GM12891 (cell line): Measurements from ENCODE around the gene SMOC2.

ENCODE experiments used
- DNase-seq: peaks from one replicate; pipeline ENCODE4 v3.0.0; 2011; ENCODE audit warnings: low spot score; ENCODE audit not compliant: insufficient read length
- FAIRE-seq: peaks from 2 replicates; lab custom pipeline; 2011; peaks lifted over from hg19 to GRCh38; lab: Jason Lieb, UNC
- PAX5 ChIP-seq: IDR thresholded peaks from 2 replicates; pipeline ENCODE4 v1.6.1; 2011; ENCODE audit warnings: low read length, moderate library complexity, mild to moderate bottlenecking; ENCODE audit not compliant: insufficient read depth, severe bottlenecking
- POLR2A ChIP-seq: IDR thresholded peaks from 2 replicates; pipeline ENCODE4 v1.6.1; 2011; ENCODE audit warnings: low read depth, low read length, control low read depth
- POLR2AphosphoS5 ChIP-seq: IDR thresholded peaks from 2 replicates; pipeline ENCODE4 v1.6.1; 2011; ENCODE audit warnings: low read depth, low read length, control low read depth
- POU2F2 ChIP-seq: IDR thresholded peaks from 2 replicates; pipeline ENCODE4 v1.6.1; 2011; ENCODE audit warnings: low read depth, mild to moderate bottlenecking, control low read depth, low read length, moderate library complexity
- SPI1 ChIP-seq: IDR thresholded peaks from 2 replicates; pipeline ENCODE4 v1.6.1; 2011; ENCODE audit warnings: low read depth, low read length, control low read depth
- TAF1 ChIP-seq: IDR thresholded peaks from 2 replicates; pipeline ENCODE4 v1.6.1; 2011; ENCODE audit warnings: low read depth, low read length, control low read depth

The SMOC2 gene

GRCh38 chr6:168611691-168612090 is 170.7 kb downstream of the SMOC2 start:
- no peak for FAIRE-seq
- TF ChIP-seq POLR2A = no peak
- DNase-seq = no peak

- FAIRE-seq = no peak
- TF ChIP-seq SPI1 (no peak), POLR2A (no peak), TAF1 (no peak), POLR2AphosphoS5 (no peak), POU2F2 (no peak), PAX5 (no peak)
- DNase-seq = no peak
Observed at GRCh38 chr6:168612586-168612985, 171.6 kb downstream of the SMOC2 start.

- TF ChIP-seq POU2F2 = no peak
- TF ChIP-seq SPI1 = no peak
- TF ChIP-seq POLR2A = no peak
- no peak for TF ChIP-seq PAX5
- TF ChIP-seq TAF1 = no peak
- no peak for TF ChIP-seq POLR2AphosphoS5
- DNase-seq = no peak
Observed at GRCh38 chr6:168615837-168616236, 174.9 kb downstream of the SMOC2 start.

GRCh38 chr6:168616816-168617765 is 176.1 kb downstream of the SMOC2 start:
- DNase-seq (no peak), FAIRE-seq (no peak)
- TF ChIP-seq POLR2AphosphoS5 (no peak), PAX5 (no peak), TAF1 (no peak), POLR2A (no peak), SPI1 (no peak), POU2F2 (no peak)

More at GRCh38 chr6:168615837-168616236, 174.9 kb downstream of the SMOC2 start:
- FAIRE-seq = no peak

DNA sequence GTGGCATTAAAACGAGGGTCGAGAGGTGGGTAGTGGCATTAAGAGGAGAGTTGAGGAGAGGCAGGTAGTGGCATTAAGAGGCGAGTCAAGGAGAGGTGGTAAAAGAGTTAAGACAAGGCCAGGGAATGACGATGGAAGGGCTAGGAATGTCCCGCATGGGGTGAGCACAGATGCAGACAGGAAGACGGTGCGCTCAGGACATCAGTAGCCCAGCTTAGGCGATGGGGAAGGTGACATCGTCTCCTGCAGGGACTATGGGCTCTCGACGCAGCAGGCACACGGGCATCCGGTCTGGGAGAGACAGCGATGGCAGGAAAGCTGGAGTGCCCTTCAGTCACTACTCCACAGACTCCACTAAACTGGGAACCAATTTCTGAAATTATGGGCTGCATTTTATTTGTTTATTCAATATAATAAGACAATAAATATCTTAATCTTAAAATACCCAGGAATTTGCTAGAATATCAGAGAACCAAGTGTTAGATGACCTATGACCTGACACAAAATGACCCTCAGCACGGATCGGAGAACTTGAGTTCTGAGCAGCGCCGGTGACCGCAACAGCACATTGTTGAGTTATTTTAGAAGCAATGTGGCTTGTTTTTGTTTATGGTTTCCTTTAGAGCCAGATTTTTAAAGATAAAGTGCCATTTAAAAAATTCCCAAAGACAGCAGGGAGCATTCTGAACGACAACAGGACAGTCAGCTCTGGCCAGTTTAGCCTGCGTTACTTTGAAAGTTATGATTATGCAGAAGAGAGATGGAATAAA is 177.7 kb downstream of the SMOC2 start:
- TF ChIP-seq TAF1 (no peak), PAX5 (no peak), SPI1 (no peak), POLR2A (no peak), POLR2AphosphoS5 (no peak), POU2F2 (no peak)
- FAIRE-seq (no peak), DNase-seq (no peak)

GRCh38 chr6:168619560-168620314 is 178.8 kb downstream of the SMOC2 start:
- FAIRE-seq = no peak
- TF ChIP-seq POU2F2 (no peak), POLR2AphosphoS5 (no peak), PAX5 (no peak), TAF1 (no peak), POLR2A (no peak), SPI1 (no peak)
- no peak for DNase-seq

- TF ChIP-seq POLR2A (no peak), SPI1 (no peak), PAX5 (no peak), POU2F2 (no peak), POLR2AphosphoS5 (no peak), TAF1 (no peak)
- FAIRE-seq (no peak), DNase-seq (no peak)
Observed at GRCh38 chr6:168620578-168620977, 179.6 kb downstream of the SMOC2 start.

DNA sequence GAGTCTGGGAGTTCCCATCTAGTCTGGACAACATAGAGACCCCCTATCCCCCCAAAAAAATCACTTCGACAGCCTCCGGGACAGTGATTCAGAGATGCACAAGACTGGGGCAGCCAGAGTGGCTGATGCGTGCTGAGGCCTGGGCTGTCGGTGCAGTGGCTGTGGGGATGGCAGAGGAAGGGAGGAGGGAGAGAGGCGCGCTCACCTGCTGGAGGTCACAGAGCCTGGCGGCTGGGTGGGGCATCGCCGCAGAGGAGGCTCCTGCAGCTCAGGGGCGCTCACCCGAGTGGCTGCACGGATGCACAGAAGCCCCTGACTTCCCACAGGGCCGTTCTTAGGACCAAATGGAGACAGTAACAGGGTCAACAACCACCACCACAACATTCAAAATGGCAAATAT is 182.8 kb downstream of the SMOC2 start:
- TF ChIP-seq POLR2A (no peak), TAF1 (no peak), SPI1 (no peak), PAX5 (no peak), POU2F2 (no peak), POLR2AphosphoS5 (no peak)
- FAIRE-seq (no peak), DNase-seq (no peak)

DNA sequence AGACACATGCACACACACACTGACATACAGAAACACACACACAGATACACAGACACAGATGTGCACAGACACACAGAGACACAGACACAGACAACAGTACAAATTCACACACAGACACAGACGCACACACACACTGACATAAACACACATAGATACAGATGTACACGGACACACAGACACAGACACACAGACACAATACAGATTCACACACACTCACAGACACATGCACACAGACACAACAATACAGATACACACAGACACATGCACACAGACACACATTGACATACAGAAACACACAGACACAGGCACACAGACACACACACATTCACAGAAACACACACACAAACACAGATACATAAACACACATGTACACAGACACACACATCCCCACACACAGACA is 183.6 kb downstream of the SMOC2 start:
- FAIRE-seq = no peak
- no peak for TF ChIP-seq SPI1
- TF ChIP-seq POLR2A = no peak
- TF ChIP-seq TAF1 = no peak
- TF ChIP-seq PAX5 = no peak
- no peak for TF ChIP-seq POU2F2
- no peak for TF ChIP-seq POLR2AphosphoS5
- DNase-seq = no peak
